HG03520 (cell line): Measurements from ENCODE around the gene HOXA13.

Source experiments
- ATAC-seq: cut with Tn5 transposase; IDR thresholded peaks from one replicate; pipeline ENCODE4 v1.9.1; 2021; ENCODE audit warnings: mild to moderate bottlenecking, moderate library complexity; ENCODE audit not compliant: unreplicated experiment

The HOXA13 gene

DNA sequence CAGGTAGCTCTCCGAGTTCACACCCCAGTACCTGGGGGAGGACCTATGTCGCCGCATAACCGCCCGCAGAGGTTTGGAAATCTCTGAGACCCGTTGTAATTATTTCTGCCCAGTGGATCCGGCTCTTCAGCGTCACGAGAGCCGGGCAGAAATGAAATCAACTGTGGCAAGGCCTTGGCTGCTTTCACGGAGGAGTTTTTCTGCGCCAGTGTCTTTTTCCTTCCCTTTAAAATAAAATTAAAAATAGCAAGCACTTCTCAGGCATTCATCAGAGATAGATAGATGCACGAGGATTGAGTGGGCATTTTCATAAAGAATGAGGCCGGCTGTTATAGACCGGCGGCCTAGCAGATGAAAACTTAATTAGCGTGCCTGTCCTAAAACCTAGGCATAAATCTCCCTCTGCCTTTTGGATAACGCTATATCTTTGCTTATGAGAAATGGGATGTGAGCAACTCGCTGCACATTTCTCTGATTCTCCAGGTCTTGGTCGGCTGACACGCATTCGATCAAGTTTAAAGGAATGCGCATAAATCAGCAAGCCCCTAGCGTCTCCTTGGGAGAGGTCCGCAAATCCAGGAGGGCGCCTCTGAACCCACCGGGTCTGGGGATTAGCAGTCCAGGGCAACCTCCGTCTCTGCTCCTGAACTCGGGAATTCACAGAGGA is 6.4 kb downstream of the HOXA13 start:
- ATAC-seq = no peak

DNA sequence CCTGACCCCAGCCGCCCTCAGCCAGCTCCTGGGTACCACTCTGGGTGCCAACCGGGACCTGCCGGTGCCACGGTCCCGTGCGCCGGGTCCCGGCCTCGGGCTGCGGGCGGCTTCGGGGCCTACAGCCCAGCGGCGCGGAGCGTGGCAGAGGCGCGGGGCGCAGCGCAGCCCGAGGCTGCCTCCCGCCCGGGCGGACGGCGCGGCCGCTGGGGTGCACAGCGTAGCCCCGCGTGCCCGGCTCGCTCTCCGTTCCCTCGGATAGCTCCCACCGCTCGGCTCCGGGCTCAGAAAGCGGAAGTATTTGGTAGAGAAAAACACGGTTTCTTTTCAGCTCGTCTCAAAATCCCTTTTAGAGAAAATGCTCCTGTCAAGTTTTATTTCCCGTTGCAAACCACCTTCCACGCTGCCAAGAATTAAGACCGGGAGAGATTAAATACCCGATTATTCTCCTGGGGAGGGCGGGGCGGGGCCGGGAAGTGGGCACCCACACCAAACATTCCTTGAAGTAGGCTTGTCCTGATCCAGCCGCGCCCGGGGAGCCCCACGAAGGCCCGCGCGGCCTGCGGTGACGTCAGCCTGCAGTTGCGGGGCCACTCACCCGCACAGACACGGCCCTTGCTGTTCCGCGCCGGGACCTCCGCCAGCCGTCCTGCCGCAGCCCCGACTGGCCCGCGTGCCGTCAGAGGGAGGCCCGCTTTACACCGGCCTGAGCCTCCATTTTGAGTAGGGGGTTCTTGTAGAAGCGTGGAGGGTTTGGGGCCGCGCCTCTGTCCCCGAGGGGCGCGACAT is 7.2 kb downstream of the HOXA13 start:
- no peak for ATAC-seq

DNA sequence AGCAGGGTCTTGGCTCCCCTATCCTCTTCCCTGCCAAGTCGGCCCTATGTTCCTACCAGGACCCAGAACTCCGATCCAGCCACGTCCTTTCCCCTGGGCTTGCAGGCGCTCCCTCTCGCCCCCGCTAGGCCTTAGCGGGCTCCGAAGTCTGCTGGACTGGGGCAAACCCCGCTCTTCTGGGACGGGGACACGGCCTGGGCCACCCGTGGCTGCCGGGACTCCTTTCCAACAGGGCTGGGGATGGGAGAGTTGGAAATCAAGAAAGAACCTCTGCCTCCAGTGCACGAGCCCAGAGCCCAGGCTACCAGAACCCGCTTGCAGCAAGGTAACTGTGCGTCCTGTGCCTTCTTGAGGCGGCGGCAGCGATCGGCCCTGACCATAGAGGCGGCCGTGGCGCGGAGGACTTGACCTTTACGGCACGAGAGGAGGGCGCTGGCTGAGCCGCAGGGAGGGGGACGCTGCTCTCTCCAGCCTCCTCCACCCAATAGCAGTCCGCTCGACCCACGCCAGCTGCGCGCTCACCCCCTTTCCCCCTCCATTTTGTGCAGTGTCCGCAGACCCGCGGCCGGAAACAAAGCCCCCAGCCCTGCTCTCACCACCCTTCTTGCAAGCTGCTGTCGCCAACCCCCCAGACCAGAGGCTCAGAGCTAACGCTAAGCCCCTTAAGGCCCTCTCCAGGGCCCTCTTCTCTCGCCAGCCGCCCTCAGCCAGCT is 7.9 kb downstream of the HOXA13 start:
- no peak for ATAC-seq

DNA sequence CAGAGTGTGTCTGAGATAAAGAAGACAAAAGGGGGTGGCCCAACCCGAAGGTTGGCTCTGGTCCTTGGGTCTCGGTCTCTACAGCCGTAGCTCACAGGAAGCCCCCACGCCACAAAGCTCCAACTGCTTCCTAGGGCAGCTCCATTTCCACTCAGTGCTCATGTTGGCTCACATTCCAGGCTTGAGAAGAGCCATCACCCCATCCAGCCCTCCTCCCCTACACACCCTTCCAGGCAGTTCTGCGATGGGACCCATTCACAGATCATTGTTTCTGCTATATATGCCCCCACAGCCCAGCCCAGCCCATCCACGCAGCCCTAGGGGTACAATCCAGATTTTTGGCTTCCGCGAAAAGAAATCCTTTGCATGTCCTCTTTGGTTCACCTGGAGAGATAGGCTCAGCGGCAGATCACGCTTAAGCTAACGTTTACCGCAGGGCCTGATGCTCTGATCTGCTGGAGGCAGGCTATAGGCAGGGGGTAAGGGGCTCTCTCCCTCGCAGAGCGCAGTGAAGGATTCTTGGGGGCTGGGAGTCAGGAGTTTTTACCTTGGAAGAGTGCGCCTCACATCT is 8.6 kb downstream of the HOXA13 start:
- ATAC-seq = no peak

DNA sequence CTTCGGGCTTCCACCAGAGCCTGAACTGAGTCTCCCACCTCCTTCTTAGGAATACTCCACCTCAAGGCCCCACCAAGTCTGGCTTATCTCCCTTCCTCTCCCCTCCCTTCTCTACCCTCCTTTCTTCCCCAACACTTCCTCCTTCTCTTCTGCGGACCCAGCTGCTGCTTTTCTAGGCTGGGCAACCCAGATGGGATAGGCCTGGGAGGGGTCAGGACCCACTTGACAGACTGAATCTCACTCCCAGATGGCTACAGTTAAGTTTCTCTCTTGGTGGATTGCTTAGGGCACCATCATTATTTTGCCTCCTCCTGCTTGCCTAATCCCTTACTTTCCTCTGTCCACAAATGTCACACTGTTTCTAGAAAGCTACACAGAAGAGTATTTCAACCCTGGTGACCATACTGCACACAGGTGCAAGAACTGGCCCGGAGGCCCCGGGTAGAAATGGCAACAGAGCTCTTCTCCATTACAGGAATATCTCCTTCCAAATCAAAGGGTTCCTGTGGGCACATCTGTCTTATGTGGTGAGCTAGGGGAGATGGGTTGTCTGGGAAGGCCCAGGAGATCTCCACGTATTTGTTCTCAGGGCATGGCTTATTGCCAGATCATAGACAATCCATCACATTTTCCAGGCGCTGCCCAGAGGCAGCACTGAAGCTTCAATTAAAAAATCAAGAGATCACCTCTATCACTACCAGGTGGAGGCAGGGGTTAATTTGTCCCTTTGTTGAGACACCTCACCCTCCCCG is 9.7 kb downstream of the HOXA13 start:
- ATAC-seq = no peak

DNA sequence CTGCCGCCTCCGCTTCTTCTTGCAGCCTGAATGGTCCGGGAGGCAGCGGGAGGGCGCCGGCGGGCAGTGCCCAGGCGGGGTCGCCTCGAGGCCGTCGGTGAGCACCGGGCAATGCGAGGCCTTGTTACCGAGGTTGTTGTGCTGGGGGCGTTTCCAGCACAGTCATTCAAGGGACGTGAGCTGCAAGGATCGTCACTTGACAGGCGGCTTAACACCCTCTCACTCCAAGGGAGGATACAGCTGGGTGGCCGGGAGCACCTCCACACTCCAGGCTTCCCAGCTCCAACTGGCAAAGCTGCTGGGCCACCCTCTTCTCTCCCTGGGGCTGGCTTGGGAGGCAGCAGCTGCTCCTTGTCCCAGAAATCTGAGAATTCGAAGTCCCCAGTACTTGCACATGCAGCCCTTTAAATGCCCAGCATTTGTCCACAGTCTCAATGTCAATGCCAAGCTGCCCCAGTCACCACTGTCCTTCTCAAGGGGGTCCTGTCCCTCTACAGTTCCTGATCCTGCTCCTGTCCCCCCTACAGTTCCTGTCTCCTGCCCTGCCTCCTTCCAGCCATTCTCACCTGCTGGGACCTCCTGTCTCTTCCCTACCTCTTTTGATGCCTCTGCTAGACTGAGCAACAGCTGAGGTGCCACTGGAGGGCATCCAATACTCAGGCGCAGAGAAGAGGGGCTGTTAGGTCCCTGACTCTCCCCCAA is 10.4 kb downstream of the HOXA13 start:
- no peak for ATAC-seq

DNA sequence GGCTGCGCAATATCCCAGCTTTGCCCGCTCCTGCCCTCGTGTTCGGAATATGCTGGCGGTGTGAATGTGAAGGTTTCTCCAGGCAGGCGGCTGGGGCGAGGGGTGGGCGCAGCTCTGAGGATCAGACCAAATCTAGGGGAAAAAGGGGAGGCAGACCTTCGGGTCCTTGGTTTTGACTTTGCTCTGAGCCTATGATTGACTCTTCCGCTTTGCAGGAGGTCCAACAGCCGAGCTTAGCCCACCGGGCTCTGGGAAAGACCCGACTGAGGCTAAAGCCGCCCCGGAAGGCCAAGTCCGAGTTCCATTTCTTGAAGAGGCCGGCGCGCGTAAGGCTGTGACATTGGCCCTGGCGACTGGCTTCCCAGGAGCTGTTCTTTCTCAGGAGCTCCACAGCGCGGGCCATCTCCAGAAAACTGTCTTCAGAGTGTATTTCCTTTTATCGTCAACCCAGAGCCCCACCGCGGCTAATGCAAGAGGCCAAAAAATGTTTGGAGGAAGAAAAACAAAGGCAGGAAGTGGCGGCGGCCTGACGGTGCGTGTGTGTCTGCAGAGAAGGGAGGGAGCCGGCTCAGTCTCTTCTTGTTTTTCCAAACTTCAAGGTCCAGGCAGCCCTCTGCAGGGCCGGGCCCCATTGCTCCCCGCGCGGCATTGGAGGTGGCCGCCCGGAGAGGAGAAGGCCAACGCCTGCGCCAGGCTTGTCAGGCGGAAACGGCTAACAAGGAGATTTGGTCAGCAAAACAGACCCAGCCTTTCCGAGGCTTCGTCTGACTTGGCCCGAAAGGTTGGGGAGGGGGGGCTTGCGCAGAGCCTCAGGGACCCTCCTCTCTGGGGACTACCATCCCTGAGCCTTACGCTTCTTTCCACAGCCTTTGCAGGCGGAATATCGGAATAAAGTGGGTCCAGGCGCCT is 11.3 kb downstream of the HOXA13 start:
- ATAC-seq = no peak

DNA sequence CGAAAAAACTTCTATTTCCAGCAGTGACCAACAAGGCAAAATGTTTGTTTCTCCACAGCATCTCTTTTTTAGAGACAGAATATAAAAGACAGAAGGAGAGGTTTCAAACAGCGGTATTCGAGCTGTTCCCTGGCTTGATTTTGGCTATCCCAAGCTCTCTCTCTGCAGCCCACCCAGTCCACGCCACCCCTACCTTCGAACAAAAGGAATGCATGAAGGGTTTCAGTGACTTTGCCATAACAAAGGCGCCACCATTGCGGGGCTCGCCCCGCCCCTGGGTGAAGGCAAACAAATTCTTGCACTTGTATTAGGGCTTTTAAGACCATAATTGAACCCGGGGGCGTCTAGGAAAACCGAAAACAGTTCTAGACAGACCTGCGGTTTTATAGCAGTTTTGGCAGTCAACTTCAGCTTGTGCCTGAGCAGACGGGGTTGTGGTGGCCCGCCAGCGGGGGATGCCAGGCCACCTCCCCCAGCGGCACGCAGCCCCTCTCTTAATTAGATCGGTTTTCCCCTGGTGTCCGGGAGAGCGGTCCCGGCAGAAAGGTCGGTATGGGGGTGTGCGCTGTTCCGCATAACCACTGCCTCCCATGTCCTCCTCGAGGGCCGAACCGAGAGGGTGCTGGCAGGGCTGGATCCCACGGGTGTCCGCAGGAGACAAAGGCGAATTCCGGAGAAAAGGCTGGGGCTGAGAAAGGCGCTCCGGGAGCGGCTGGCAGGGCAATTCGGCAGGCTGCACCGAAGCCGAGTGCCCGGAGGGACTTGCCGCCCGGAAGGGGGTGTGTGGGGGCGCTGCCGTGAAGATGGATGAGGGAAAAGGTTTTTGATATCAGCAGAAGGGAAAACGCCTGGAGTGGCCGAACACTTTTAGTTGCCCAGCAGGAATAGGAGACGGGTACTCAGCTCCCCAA is 12.2 kb downstream of the HOXA13 start:
- no peak for ATAC-seq

DNA sequence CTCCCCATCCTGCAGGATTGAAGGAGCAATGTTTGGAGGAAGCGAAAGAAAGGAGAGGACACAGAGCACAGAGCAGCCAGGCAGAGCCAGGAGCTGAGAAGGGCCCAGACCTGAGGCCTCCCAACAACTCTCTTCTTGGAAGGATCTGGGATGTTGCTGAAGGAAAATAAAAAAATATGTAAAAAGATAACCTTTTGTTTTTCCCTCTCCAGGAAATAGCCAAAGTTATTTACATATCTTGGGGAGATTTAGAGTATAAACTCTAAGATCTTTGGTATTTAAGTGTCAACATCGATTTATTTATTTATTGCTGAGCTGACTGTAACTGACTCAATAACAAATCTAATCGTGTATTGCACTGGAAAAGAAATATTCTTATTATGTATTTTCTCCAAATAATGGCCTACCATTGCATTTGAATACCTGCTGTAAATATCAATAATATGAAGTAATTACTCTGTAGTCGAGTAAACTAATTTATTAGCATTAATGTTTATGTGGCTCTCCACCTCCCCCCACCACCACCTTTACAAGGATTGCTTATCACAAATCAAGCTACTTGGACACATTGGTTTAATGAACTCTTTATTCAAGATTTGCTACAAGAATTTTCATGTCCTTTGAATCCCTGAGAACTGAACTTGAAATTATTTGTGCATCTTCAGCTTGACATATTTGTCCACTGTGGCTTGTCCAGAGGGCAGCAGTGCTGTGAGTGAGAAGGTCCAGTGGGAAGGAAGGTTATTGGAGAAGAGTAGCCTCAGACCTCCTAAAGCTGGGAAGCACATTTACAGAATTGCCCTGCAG is 13.0 kb downstream of the HOXA13 start:
- ATAC-seq = no peak

DNA sequence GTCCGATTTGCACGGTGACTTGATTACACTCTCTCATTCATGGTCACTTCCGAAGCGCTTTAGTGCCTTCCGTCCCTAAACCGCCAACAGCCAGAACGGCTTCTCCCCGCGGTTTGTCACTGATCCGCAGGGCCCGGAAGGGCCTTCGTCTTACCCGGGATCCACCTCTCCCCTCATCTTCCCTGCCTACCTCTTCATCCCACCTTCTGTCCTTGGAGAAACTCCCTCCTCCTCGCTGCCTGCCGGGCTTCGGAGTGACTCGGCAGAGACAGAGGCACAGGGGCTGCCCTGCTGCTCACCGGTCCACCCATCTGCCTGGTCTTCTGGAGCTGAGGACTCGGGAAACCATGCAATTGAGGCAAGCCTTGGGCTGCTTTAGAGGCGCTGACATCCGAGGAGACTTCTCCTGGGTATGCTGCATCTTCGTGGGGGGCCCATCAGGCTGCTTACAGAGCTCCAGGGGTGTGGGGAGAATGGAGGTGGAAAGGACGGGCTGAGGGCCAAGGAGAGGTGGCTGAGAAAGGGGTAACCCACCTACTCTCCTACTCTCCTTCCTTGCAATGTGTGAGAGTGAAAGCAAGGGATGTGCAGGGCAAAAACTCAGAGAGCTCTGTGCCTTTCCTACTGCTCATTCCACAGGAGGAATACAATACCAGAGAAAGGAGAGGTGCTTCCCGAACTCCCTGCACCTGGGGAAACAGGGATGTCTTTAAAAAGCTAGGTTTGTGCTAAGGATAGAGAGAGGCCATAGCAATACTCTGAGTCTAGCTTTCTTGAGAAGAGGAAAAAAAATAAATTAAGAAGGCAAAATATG is 13.8 kb downstream of the HOXA13 start:
- no peak for ATAC-seq

DNA sequence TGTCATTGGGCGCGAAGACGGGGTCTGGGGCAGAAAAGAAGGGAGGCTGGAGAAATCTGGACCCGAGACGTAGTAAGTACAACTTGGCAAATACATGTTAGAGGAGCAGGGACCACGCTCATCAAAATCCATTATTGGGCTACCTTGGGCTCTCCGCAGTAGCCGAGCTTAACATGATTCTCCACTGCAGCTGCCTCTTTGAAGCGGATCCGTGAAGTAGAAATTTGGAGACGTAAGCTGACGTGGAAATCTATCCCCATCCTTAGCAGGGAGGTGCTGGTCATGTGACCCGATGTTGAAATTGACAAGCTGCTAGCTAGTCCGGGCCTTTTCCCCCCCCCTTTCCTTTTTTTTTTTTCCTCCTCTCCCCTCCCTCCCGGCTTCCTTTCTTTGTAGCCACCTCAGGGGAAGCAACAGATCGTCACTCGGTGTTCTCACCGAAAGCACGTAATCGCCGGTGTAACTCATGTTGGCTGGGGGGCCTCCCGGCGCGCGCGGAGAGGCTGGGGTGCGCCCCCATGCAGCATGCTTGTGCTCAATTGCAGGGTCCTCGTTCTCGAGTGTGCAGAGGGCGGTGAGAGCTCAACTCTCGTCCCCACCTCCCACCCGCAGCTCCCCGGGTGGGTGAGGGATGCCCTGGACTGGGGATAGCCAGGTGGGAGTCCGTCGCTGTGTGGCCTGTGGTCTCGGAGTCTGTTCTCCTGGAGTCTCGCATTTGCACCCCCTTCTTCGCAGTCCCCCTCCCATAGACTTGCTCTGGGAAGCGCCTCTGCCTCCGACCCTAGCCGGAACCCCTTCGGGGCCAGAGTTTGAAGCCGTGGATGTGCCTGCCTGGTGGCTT is 14.7 kb downstream of the HOXA13 start, which contains the start of gene HOXA11:
Gene HOXA11, minus strand, starts transcription at position 220 of the 841 bp plus-strand sequence. Its CDS starts 88 bp downstream, at position 132.
- no peak for ATAC-seq

DNA sequence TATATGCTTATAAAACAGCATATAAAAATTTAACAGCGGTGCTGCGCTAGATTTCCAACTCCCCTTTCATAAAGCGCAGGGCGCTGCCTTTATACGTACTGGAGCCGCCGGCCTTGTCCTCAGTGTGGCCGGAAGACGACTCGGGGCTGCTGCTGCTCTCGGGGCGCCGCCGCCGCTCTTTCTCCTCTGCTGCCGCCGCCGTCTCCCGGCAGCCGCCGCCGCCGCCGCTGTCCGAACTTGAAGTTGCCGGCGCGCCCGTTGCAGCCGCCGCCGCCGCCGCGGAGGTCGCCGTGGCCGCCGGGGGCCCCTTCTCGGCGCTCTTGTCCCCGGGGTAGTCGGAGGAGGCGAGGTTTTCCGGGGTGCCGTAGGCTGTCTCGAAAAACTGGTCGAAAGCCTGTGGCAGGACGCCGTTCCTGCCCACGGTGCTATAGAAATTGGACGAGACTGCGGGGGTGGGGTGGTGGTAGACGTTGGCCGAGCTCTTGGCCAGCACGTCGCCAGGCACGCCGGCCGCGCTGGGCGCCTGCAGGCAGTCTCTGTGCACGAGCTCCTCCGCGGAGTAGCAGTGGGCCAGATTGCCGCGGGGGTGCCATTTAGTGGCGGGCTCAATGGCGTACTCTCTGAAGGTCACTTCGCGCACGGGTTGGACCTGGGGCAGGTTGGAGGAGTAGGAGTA is 15.4 kb downstream of the HOXA13 start:
- no peak for ATAC-seq

DNA sequence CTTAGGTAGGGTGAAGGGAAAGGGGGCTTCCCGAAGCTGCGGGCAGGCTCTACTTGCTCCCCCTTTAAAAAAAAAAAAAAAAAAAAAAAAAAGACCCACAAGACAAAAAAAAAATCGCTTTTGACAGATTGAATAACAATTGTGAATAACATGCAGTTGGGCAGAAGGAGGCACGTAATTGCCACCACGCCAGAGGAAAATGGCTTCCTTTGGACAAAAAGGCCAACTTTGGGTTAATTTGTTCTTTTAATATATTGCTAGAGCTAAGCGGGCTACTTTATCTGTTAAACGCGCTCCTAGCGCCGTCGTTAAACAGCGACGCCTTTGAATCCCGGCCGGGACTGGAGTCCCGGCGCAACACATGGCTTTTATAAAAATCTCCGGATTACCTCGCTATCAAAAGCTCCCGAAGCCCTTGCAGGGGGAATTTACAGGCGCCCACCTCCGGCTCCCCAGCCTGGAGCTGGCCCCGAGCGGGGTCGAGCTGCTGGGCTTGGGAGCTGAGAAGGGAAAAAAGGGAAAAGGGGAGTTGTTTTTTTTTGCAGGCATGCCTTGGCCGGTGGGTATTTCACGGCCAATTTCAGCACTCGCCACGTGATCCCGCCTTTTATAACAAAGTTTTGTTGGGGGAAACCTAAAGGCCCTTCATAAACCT is 16.1 kb downstream of the HOXA13 start:
- ATAC-seq = no peak
